HCT116 (cell line): ENCODE measurements around the gene UBE2D2. TPM values are rescaled to one million over a fixed set of nuclear protein-coding genes. Genes with fewer than 3 reads are reported as not detected.
A peak's percentile ranks its signal among the peaks of the same experiment; 100 is the strongest.

Experiments
- ATAC-seq: fragments of 200-7000 bp; cut with Tn5 transposase; 2 replicates; pipeline ENCODE4 v1.9.1; 2020; ENCODE audit warnings: mild to moderate bottlenecking, moderate library complexity
- BruUV-seq: library from RNA; stranded (reverse); fragments of 400-500 nt; replicated peaks from 2 replicates; lab custom pipeline; 2021; lab: Mats Ljungman, UMichigan
- CTCF ChIA-PET: fragments of 300-600 bp; sonication (Branson Sonifier 250); formaldehyde crosslinking; loops from one replicate; lab custom pipeline; 2021; ENCODE audit warnings: antibody characterized with exemption; lab: Charles Lee
- POLR2A ChIA-PET: fragments of 300-600, 350-600 bp; sonication (Branson Sonifier 250); formaldehyde crosslinking; loops from one replicate; lab custom pipeline; 2021; ENCODE audit warnings: antibody characterized with exemption; lab: Charles Lee
- RAD21 ChIA-PET, 2 experiments: fragments of 300-600 bp; sonication (Branson Sonifier 250); formaldehyde crosslinking; loops; one replicate each; lab custom pipeline; 2023; ENCODE audit warnings: low total read pairs in 2 of 2; ENCODE audit not compliant: uncharacterized antibody in 2 of 2, unreplicated experiment in 2 of 2, low non-redundant PET in 1 of 2; lab: Charles Lee
- DNase-seq: peaks from one replicate; pipeline ENCODE4 v3.0.0-alpha.2; 2010; ENCODE audit warnings: low read depth, low spot score
- H2AFZ ChIP-seq: fragments of 200-600 bp; shearing (Covaris generic), sonication (generic); 2 replicates; pipeline ENCODE4 v1.6.1; 2017; ENCODE audit warnings: low read depth, mixed run types, mixed read lengths, antibody characterized with exemption, low read length; ENCODE audit not compliant: poor library complexity, severe bottlenecking
- H3K27ac ChIP-seq: 2 replicates; pipeline ENCODE4 v1.5.1; 2012; ENCODE audit warnings: low read depth, low read length
- H3K27me3 ChIP-seq: fragments of 200-600 bp; sonication (generic); 2 replicates; pipeline ENCODE4 v1.6.1; 2016; ENCODE audit warnings: mixed run types, low read length, mixed read lengths; ENCODE audit not compliant: insufficient read depth
- H3K36me3 ChIP-seq, 2 experiments: fragments of 200-500 bp in 1 of 2; fragments of 200-600 bp in 1 of 2; sonication (Bioruptor generic) in 1 of 2; sonication (generic) in 1 of 2; 2 replicates each; pipeline versions ENCODE4 v1.5.1 to v1.6.1; 2014 to 2016; ENCODE audit warnings: low read length in 2 of 2, inconsistent platforms in 1 of 2, mixed read lengths in 1 of 2, mixed run types in 1 of 2; ENCODE audit not compliant: insufficient read depth in 2 of 2, control insufficient read depth in 1 of 2
- H3K4me1 ChIP-seq, 2 experiments: fragments of 200-600 bp in 1 of 2; sonication (generic) in 1 of 2; 2 replicates each; pipeline versions ENCODE4 v1.5.1 to v1.6.1; 2012 to 2017; ENCODE audit warnings: low read length in 2 of 2, inconsistent platforms in 1 of 2, mild to moderate bottlenecking in 1 of 2, mixed read lengths in 1 of 2, mixed run types in 1 of 2, moderate library complexity in 1 of 2; ENCODE audit not compliant: insufficient read depth in 2 of 2, control insufficient read depth in 1 of 2
- H3K4me2 ChIP-seq: fragments of 200-600 bp; sonication (generic); 2 replicates; pipeline ENCODE4 v1.6.1; 2017; ENCODE audit warnings: mixed run types, low read length, mixed read lengths
- H3K4me3 ChIP-seq, 2 experiments: fragments of 200-600 bp in 1 of 2; sonication (generic) in 1 of 2; replicated peaks in 1 of 2; 2 replicates each; pipeline ENCODE4 v1.5.1; 2011 to 2016; ENCODE audit warnings: low read length in 2 of 2, control low read depth in 1 of 2, low read depth in 1 of 2, mild to moderate bottlenecking in 1 of 2, mixed read lengths in 1 of 2, mixed run types in 1 of 2
- H3K79me2 ChIP-seq: fragments of 200-600 bp; sonication (generic); 2 replicates; pipeline ENCODE4 v1.6.1; 2017; ENCODE audit warnings: mild to moderate bottlenecking, mixed run types, low read length, moderate library complexity, mixed read lengths; ENCODE audit not compliant: insufficient read depth
- H3K9ac ChIP-seq: fragments of 200-600 bp; sonication (generic); 2 replicates; pipeline ENCODE4 v1.6.1; 2016; ENCODE audit warnings: low read length, mixed read lengths
- H3K9me2 ChIP-seq: fragments of 200-600 bp; sonication (generic), shearing (Covaris generic); 2 replicates; pipeline ENCODE4 v1.6.1; 2017; ENCODE audit warnings: mixed run types, mild to moderate bottlenecking, moderate library complexity; ENCODE audit not compliant: insufficient read depth
- H3K9me3 ChIP-seq, 2 experiments: fragments of 200-500 bp in 1 of 2; fragments of 200-600 bp in 1 of 2; sonication (Bioruptor generic) in 1 of 2; sonication (generic) in 1 of 2; 2 replicates each; pipeline ENCODE4 v1.6.1; 2014 to 2017; ENCODE audit warnings: low read length in 2 of 2, mixed read lengths in 2 of 2, inconsistent platforms in 1 of 2, low read depth in 1 of 2, mild to moderate bottlenecking in 1 of 2, mixed run types in 1 of 2, moderate library complexity in 1 of 2; ENCODE audit not compliant: control insufficient read depth in 1 of 2, insufficient read depth in 1 of 2
- H4K20me1 ChIP-seq: fragments of 200-600 bp; sonication (generic), shearing (Covaris generic); 2 replicates; pipeline ENCODE4 v1.6.1; 2017; ENCODE audit warnings: mixed run types, mild to moderate bottlenecking, moderate library complexity; ENCODE audit not compliant: insufficient read depth
- CEBPB ChIP-seq: IDR thresholded peaks from 2 replicates; pipeline ENCODE4 v1.6.1; 2012; ENCODE audit warnings: low read depth
- EGR1 ChIP-seq: IDR thresholded peaks from 2 replicates; pipeline ENCODE4 v1.6.1; 2012; ENCODE audit warnings: low read depth
- ELF1 ChIP-seq: IDR thresholded peaks from 2 replicates; pipeline ENCODE4 v1.6.1; 2012; ENCODE audit warnings: low read depth, borderline replicate concordance
- EZH2 ChIP-seq: fragments of 200-600 bp; sonication (generic); IDR thresholded peaks from 2 replicates; pipeline ENCODE4 v1.6.1; 2017; ENCODE audit warnings: antibody characterized with exemption, mixed run types
- EZH2phosphoT487 ChIP-seq: fragments of 200-600 bp; IDR thresholded peaks from 2 replicates; pipeline ENCODE4 v1.6.1; 2018; ENCODE audit warnings: antibody characterized with exemption, borderline replicate concordance
- FOSL1 ChIP-seq: IDR thresholded peaks from 2 replicates; pipeline ENCODE4 v1.6.1; 2012; ENCODE audit warnings: low read depth
- JUND ChIP-seq: IDR thresholded peaks from 2 replicates; pipeline ENCODE4 v1.6.1; 2012
- MAX ChIP-seq: IDR thresholded peaks from 2 replicates; pipeline ENCODE4 v1.6.1; 2012
- POLR2AphosphoS5 ChIP-seq: IDR thresholded peaks from 2 replicates; pipeline ENCODE4 v1.6.1; 2011; ENCODE audit warnings: mild to moderate bottlenecking, low read depth, low read length, moderate library complexity
- REST ChIP-seq: IDR thresholded peaks from 2 replicates; pipeline ENCODE4 v1.6.1; 2012; ENCODE audit warnings: low read depth
- intact Hi-C: fragments of 100-400 bp; cut with micrococcal nuclease; formaldehyde crosslinking; loops from 2 replicates; pipeline ENCODE4 v1.10.0; 2022
- total RNA-seq: library from RNA; stranded (reverse); gene quantifications from one replicate; pipeline ENCODE4 v1.2.1, GENCODE V29; 2021; ENCODE audit not compliant: unreplicated experiment

UBE2D2 gene
- total RNA-seq, 1 experiment from 2014 or later: 140 TPM

GRCh38 chr5:139634541-139634940 is 73.4 kb downstream of the UBE2D2 start (continued):
- no peak for TF ChIP-seq REST
- TF ChIP-seq CEBPB: no peak
- TF ChIP-seq EZH2: no peak
- TF ChIP-seq JUND: no peak
- TF ChIP-seq ELF1: no peak
- no peak for TF ChIP-seq EGR1
- TF ChIP-seq FOSL1: no peak
- TF ChIP-seq EZH2phosphoT487: no peak

GRCh38 chr5:139635191-139635590 is 74.1 kb downstream of the UBE2D2 start:
- DNase-seq: no peak

More at GRCh38 chr5:139635191-139635590, 74.1 kb downstream of the UBE2D2 start:
- ChIA-PET RAD21 (interaction anchor here (1.0 to 1.9 kb wide), 4 partner anchors 55 to 131 kb away, joined by 3 to 9 read pairs (median 6); no protein-coding TSS in a partner anchor), POLR2A (interaction anchor here (2.3 to 4.1 kb wide), 2 partner anchors 14 to 26 kb away, joined by 8 to 62 read pairs; partner anchors contain the start of gene CXXC5), CTCF (interaction anchor here (0.9 to 6.5 kb wide), 15 partner anchors 9 to 140 kb away, joined by 3 to 81 read pairs (median 5); partner anchors contain the start of gene CXXC5)
- Histone ChIP-seq H4K20me1 (no peaks in the 10 kb centered on the region), H3K4me1 (peaks cover 46 to 54% of the 10 kb centered on the region in 2 experiments), H3K27me3 (no peaks in the 10 kb centered on the region), H3K4me3 (no peak overlapping the region), H3K9me3 (no peaks in the 10 kb centered on the region), H3K9me2 (no peaks in the 10 kb centered on the region), H3K27ac (no peak overlapping the region), H3K79me2 (no peaks in the 10 kb centered on the region), H3K9ac (no peak overlapping the region), H3K36me3 (no peaks in the 10 kb centered on the region), H2AFZ (no peak overlapping the region), H3K4me2 (peak overlapping the region; percentile 82; the same call in 1 of the 2 replicates)
- ATAC-seq: no peak
- intact Hi-C loops: loop anchor here (10.0 kb wide), 1 partner anchor 210 kb away; no protein-coding TSS in a partner anchor
- no TSS peak for BruUV-seq
- TF ChIP-seq CEBPB: no peak
- no peak for TF ChIP-seq POLR2AphosphoS5
- no peak for TF ChIP-seq MAX
